ENCODE measurements around the gene CAND1.

The CAND1 gene

DNA sequence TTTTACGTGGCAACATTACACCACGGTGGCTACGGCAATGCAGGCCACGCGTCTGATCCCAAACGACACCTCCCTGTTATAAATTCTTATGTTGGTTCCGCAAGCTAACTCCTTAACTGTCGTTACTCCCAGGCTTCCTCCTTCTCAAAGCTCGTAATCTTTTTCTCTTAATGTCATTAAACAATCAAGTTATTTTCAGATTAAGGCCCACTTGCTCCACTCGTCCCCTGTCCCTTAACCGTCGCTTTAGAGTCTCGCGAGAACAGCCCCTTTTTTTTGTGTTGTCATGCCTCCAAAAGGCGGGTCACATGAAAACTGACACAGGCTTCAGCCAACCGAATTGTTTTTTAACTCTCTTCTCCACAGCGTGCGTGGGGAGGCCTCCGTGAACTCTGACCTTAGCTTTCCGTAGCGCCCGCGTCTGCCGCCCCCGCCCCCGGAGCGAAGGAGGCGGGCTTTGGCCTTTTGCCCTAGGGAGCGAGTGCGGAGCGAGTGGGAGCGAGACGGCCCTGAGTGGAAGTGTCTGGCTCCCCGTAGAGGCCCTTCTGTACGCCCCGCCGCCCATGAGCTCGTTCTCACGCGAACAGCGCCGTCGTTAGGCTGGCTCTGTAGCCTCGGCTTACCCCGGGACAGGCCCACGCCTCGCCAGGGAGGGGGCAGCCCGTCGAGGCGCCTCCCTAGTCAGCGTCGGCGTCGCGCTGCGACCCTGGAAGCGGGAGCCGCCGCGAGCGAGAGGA lies at the start of gene CAND1:
Gene CAND1, plus strand, starts transcription at position 463 of the 737 bp plus-strand sequence. CDS start 360 bp downstream, outside the sequence.
- peak within 1 kb of the TSS; percentile 70 for H3K4me3 ChIP-seq (ENCODE audit: low read depth, low read length)
- peak; percentile 99 for DNase-seq (ENCODE audit: low read depth)
- TF ChIP-seq, protein P1, sequence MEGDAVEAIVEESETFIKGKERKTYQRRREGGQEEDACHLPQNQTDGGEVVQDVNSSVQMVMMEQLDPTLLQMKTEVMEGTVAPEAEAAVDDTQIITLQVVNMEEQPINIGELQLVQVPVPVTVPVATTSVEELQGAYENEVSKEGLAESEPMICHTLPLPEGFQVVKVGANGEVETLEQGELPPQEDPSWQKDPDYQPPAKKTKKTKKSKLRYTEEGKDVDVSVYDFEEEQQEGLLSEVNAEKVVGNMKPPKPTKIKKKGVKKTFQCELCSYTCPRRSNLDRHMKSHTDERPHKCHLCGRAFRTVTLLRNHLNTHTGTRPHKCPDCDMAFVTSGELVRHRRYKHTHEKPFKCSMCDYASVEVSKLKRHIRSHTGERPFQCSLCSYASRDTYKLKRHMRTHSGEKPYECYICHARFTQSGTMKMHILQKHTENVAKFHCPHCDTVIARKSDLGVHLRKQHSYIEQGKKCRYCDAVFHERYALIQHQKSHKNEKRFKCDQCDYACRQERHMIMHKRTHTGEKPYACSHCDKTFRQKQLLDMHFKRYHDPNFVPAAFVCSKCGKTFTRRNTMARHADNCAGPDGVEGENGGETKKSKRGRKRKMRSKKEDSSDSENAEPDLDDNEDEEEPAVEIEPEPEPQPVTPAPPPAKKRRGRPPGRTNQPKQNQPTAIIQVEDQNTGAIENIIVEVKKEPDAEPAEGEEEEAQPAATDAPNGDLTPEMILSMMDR (IDR thresholded peaks at IDR 0.05; ENCODE audit: insufficient read depth, low read depth, low read length, missing control alignments): no peak

DNA sequence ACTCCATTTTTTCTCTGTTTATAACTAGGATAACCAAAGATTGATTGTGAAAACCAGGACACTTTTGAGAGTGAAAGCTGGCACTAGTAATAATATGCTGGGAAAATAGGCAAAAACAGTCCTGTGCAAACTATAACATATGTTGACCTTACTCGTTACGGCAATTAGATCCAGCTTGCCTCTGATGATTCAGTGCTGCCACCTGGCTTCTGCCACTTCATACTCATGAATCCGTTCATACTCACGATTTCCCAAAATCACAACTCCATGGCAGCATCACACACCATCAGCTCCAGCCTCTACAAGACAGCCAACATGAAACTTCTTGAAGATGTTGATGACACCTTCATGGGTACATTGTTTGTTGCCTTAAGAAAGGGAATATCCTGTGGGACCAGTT lies 49.1 kb upstream of the CAND1 start:
- no peak overlapping the region for H3K4me3 ChIP-seq (ENCODE audit: low read depth, low read length)
- DNase-seq (ENCODE audit: low read depth): peak; percentile 32
- TF ChIP-seq, protein P1 (IDR thresholded peaks at IDR 0.05; ENCODE audit: insufficient read depth, low read depth, low read length, missing control alignments): peak; percentile 36

DNA sequence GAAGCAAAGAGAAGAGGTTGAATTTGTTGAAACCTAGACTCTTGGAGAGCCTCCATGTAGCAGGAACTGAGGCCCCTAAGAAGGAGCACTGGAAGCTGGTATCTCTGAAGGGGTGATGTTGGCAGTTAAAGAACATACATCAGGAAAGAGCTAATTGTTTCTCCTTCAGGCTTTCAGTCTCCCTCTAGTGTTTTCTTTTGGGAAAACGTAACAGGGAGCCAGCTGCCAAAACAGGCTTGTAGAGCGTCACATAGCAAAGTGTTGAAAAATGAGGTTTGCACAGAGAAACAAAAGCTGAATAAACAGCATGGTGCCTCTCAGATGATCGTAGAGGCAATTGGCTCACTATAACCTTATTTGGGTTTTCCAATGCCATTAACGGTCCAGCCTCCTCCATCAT lies 46.9 kb upstream of the CAND1 start:
- H3K4me3 ChIP-seq (ENCODE audit: low read depth, low read length): no peak overlapping the region
- TF ChIP-seq, protein P1 (IDR thresholded peaks at IDR 0.05; ENCODE audit: insufficient read depth, low read depth, low read length, missing control alignments): peak; percentile 8
- DNase-seq (ENCODE audit: low read depth): no peak

DNA sequence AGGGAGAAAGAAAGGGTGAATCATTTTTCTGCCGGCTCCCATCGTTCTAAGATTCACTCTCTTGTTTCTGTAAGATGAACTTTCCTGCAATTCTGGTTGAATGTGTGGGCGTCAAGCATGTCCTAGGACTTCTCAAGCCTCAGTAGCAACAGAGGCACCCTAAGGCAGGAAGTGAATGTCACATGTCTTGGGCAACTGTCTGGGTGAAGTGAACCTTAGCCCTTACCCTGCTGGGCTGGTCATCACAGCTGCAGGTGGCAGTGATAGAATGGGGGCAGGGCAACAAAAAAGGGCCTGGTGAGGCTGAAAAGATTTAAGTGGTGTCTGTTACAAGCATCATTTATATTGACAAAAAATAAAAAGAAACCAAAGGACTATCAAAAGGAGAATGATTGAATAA lies 45.9 kb upstream of the CAND1 start:
- peak; percentile 2 for DNase-seq (ENCODE audit: low read depth)
- H3K4me3 ChIP-seq (ENCODE audit: low read depth, low read length): no peak overlapping the region
- TF ChIP-seq, protein P1 (IDR thresholded peaks at IDR 0.05; ENCODE audit: insufficient read depth, low read depth, low read length, missing control alignments): no peak

DNA sequence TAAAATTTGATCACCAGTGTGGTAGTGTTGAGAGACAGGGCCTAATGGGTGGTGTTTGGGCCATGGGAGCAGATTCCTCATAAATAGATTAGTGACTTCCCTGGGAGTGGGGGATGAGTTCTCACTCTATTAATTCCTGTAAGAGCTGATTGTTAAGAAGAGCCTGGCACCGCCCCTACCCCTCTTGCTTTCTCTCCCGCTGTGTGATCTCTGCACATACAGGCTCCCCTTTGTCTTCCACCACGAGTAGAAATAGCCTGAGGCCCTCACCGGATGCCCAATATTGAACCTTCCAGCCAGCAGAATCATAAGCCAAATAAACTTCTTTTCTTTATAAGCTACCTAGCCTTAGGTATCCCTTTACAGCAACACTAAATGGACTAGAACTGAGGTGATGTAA lies 31.9 kb upstream of the CAND1 start:
- no peak for DNase-seq (ENCODE audit: low read depth)
- TF ChIP-seq, protein P1 (IDR thresholded peaks at IDR 0.05; ENCODE audit: insufficient read depth, low read depth, low read length, missing control alignments): no peak
- no peak overlapping the region for H3K4me3 ChIP-seq (ENCODE audit: low read depth, low read length)

DNA sequence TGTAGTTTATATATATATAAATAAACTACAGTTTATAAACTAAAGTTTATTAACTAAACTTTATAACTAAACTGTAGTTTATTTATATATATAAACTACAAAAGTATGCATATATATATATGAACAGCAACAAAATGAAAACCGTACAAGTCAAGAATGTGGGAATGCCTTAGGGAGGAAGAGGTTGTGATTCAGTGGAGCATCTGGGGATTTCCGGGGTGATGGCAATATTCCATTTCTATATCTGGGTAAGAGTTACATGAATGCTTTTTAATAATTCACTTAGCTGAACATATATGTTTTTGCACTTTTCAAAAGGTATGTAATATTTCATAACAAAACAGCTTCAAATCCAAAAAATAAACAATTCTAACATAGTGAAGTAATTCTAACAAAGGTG lies 30.1 kb upstream of the CAND1 start:
- no peak overlapping the region for H3K4me3 ChIP-seq (ENCODE audit: low read depth, low read length)
- TF ChIP-seq, protein P1 (IDR thresholded peaks at IDR 0.05; ENCODE audit: insufficient read depth, low read depth, low read length, missing control alignments): no peak
- no peak for DNase-seq (ENCODE audit: low read depth)

DNA sequence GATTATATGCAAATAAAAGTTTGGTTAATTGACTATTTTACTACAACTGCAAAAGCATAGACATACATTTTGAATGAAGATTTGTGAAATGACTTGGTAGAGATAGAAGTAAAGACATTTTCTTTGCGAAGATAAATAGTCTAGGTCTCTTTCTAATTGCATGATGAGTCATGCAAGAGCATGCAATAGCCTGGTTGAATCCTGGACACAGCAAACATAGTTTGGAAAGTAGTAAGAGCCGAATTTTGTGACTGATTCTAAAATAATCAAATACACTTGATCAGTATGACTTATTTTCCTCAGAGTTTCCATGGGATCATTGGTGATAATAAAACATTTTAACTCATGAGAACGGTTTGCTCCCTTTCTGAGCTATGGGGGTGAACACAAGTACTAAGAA lies 27.7 kb upstream of the CAND1 start:
- H3K4me3 ChIP-seq (ENCODE audit: low read depth, low read length): no peak overlapping the region
- DNase-seq (ENCODE audit: low read depth): no peak
- TF ChIP-seq, protein P1 (IDR thresholded peaks at IDR 0.05; ENCODE audit: insufficient read depth, low read depth, low read length, missing control alignments): no peak

Measured in GM12865 (cell line).